Stimulated activated CD4-positive, alpha-beta T cell treated with anti-CD3 and anti-CD28 coated beads, Interleukin-4, amount 100 ng/mL, for 24 hours (primary cell): ENCODE measurements around the gene PTPN7.
A peak's percentile ranks its signal among the peaks of the same experiment; 100 is the strongest.

Experiments used
- DNase-seq: peaks from one replicate; pipeline ENCODE4 v3.0.0-alpha.2; 2020

Gene PTPN7

GRCh38 chr1:202165267-202165941 lies 5.0 kb upstream of the PTPN7 start:
- peak; percentile 48 for DNase-seq

GRCh38 chr1:202164271-202165037 lies 4.1 kb upstream of the PTPN7 start:
- peak; percentile 63 for DNase-seq

- DNase-seq: no peak
Measured at GRCh38 chr1:202163281-202164270, 3.2 kb upstream of the PTPN7 start.

- peak; percentile 33 for DNase-seq
Measured at GRCh38 chr1:202162418-202163280, 2.2 kb upstream of the PTPN7 start.

- DNase-seq: peak; percentile 58
Measured at GRCh38 chr1:202162047-202162417, 1.6 kb upstream of the PTPN7 start.

GRCh38 chr1:202161151-202162046 lies 997 bp upstream of the PTPN7 start:
- DNase-seq: no peak

GRCh38 chr1:202159534-202160371 lies 649 bp downstream of the PTPN7 start:
- peak; percentile 76 for DNase-seq

GRCh38 chr1:202158810-202159533 lies 1.4 kb downstream of the PTPN7 start:
- peak; percentile 35 for DNase-seq

GRCh38 chr1:202157945-202158344 lies 2.5 kb downstream of the PTPN7 start:
- DNase-seq: no peak

GRCh38 chr1:202156590-202156989 lies 3.8 kb downstream of the PTPN7 start:
- no peak for DNase-seq

- DNase-seq: no peak
Measured at GRCh38 chr1:202155478-202156021, 4.9 kb downstream of the PTPN7 start.

GRCh38 chr1:202154766-202155477 lies 5.5 kb downstream of the PTPN7 start:
- peak; percentile 53 for DNase-seq

- no peak for DNase-seq
Measured at GRCh38 chr1:202154148-202154765, 6.1 kb downstream of the PTPN7 start.

GRCh38 chr1:202153284-202153683 lies 7.1 kb downstream of the PTPN7 start:
- no peak for DNase-seq

- no peak for DNase-seq
Measured at GRCh38 chr1:202152399-202152798, 8.0 kb downstream of the PTPN7 start.

- DNase-seq: no peak
Measured at GRCh38 chr1:202151045-202151444, 9.4 kb downstream of the PTPN7 start.

- DNase-seq: no peak
Measured at GRCh38 chr1:202150602-202151001, 9.8 kb downstream of the PTPN7 start.

GRCh38 chr1:202150187-202150586 lies 10.2 kb downstream of the PTPN7 start:
- DNase-seq: no peak
